AG09309 (cell line): ENCODE results near the gene TP73.
A peak's percentile ranks its signal among the peaks of the same experiment; 100 is the strongest.

ENCODE experiments used
- DNase-seq: peaks from one replicate; pipeline ENCODE4 v3.0.0-alpha.2; 2010; ENCODE audit warnings: low read depth
- H3K4me3 ChIP-seq: 2 replicates; pipeline ENCODE4 v1.5.1; 2011; ENCODE audit warnings: mild to moderate bottlenecking, low read depth, low read length, moderate library complexity; ENCODE audit not compliant: control insufficient read depth
- TF ChIP-seq, protein P1 (sequence below): IDR thresholded peaks from 2 replicates; pipeline ENCODE4 v1.5.1; 2011; ENCODE audit warnings: mild to moderate bottlenecking, low read depth, low read length, inconsistent platforms; ENCODE audit not compliant: insufficient read depth, control insufficient read depth; ENCODE audit errors: missing control alignments

TP73 gene

DNA sequence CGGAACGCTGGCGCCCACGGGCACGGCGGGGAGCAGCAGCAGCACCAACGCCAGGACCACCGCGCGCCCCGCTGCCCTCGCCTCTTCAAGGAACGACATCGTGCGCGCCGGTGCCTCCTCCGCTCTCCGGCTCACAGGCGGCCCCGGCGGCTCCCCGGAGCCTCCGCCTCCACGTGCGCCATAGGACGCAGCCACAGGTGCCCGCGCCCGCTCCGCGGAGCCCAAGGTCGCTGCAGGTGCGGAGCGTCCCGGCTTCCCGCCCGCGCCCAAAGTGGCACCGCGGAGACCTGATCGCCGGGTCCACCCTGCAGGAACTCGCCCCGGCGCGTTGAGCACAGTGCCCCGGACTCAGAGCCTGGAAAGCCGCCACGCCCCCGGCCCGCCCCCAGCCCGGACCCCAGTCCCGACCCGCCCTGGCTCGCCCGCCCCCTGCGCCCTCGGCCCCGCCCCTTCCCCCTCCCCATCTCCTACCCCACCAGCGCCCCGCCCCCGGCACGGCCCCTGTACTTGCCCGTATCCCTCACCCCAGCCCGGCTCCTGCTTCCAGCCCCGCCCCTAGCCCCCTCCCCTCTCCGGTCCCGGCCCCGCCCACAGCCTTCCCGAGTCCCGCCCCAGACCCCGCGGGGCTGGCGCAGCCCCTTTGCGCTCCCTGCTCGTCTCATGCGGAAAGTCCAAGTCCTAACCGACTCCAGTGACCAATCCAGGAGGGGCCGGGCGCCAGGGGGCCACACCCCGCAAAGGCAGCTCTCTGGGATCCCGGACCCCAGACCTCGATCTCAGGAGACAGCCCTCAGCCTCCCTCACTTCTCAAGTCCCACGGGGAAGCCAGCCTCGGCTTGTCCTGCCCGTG lies 40.9 kb upstream of the TP73 start, which contains the start of gene MEGF6:
MEGF6 (minus strand) TSS at position 339 of the 850 bp plus-strand sequence; CDS start at position 99, 240 bp downstream.
- DNase-seq = no peak
- H3K4me3 ChIP-seq = no peak within 1 kb of the TSS
- TF ChIP-seq, protein P1, sequence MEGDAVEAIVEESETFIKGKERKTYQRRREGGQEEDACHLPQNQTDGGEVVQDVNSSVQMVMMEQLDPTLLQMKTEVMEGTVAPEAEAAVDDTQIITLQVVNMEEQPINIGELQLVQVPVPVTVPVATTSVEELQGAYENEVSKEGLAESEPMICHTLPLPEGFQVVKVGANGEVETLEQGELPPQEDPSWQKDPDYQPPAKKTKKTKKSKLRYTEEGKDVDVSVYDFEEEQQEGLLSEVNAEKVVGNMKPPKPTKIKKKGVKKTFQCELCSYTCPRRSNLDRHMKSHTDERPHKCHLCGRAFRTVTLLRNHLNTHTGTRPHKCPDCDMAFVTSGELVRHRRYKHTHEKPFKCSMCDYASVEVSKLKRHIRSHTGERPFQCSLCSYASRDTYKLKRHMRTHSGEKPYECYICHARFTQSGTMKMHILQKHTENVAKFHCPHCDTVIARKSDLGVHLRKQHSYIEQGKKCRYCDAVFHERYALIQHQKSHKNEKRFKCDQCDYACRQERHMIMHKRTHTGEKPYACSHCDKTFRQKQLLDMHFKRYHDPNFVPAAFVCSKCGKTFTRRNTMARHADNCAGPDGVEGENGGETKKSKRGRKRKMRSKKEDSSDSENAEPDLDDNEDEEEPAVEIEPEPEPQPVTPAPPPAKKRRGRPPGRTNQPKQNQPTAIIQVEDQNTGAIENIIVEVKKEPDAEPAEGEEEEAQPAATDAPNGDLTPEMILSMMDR = no peak

GRCh38 chr1:3612123-3612522 lies 40.2 kb upstream of the TP73 start:
- no peak overlapping the region for H3K4me3 ChIP-seq
- TF ChIP-seq, protein P1 = no peak

GRCh38 chr1:3614755-3615742 lies 37.3 kb upstream of the TP73 start:
- DNase-seq = no peak
- no peak overlapping the region for H3K4me3 ChIP-seq
- TF ChIP-seq, protein P1 = peak; percentile 81

More at GRCh38 chr1:3612123-3612522, 40.2 kb upstream of the TP73 start:
- DNase-seq = no peak

GRCh38 chr1:3616861-3617260 lies 35.5 kb upstream of the TP73 start:
- no peak overlapping the region for H3K4me3 ChIP-seq
- TF ChIP-seq, protein P1 = no peak
- no peak for DNase-seq

DNA sequence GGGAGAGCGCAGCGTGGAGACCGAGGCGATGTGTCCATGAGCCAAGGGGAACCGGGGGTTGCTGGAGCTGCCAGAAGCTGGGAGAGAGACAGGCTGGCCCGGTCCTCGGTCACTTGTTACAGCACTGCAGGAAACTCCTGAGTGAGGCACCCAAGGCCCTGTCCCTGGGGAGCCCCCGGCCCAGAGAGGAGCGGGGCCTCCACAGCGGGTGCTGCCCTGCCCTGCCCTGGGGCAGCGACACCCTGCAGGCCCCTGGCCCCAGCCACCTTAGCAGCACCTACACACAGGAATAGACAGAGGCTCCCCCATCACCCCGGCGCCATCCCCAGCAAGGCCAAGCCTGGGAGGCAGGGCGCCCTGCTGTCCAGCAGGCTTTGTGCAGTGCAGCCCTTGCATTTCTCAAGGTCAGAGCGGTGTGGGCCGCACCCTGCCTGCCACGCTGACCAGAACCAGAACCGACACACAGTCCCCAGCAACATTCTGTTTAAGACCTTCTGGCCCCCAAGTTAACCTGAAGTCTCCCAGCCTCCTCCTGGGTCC lies 34.4 kb upstream of the TP73 start:
- no peak overlapping the region for H3K4me3 ChIP-seq
- TF ChIP-seq, protein P1 = no peak
- no peak for DNase-seq

DNA sequence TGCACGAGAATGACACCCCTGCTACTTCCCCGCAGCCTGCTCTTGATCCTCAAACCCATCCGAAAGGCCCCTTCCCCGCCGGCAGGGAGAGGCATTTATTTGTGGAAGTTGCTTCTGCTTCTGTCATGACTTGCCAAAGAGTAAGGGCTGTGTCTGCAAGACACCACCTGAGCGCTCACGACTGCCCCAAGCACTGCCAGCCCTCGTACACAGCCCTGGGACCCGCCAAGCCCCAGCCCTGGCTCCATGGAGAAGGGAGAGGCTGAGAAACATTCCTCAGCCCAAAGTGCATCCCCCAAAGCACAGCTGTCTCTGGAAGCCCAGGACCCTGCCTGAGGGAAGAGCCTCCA lies 33.8 kb upstream of the TP73 start:
- DNase-seq = no peak
- TF ChIP-seq, protein P1 = no peak

More for the DNA sequence above, 33.8 kb upstream of the TP73 start:
- no peak overlapping the region for H3K4me3 ChIP-seq
